H7 (cell line): ENCODE measurements around the gene HAS3. TPM values are rescaled to one million over a fixed set of nuclear protein-coding genes. Genes with fewer than 3 reads are reported as not detected.
"Not testable (repeated sequence)": the region's sequence is repeated elsewhere in the genome, so short reads cannot be mapped to it uniquely, and the experiment has no call there.

ENCODE experiments used
- DNase-seq: peaks from one replicate; pipeline ENCODE4 v3.0.0; 2012
- H3K27me3 ChIP-seq: 2 replicates; pipeline ENCODE4 v1.6.0; 2011; ENCODE audit warnings: mild to moderate bottlenecking, low read length; ENCODE audit not compliant: control insufficient read depth, insufficient read depth
- H3K36me3 ChIP-seq: replicated peaks from 2 replicates; pipeline ENCODE4 v1.5.1; 2011; ENCODE audit warnings: low read length; ENCODE audit not compliant: control insufficient read depth, insufficient read depth
- H3K4me3 ChIP-seq: 2 replicates; pipeline ENCODE4 v1.5.1; 2011; ENCODE audit warnings: low read depth, mild to moderate bottlenecking, control low read depth, low read length, moderate library complexity; ENCODE audit not compliant: insufficient read depth
- total RNA-seq: library from RNA; depleted of rRNA; stranded (reverse); fragments of >200 nt; shearing (Covaris generic); gene quantifications from 2 replicates; pipeline ENCODE4 v1.2.3, GENCODE V29; 2014

Gene HAS3
- total RNA-seq, 1 experiment from 2014 or later, result 6.0 TPM

GRCh38 chr16:69118994-69119393, 13.5 kb downstream of the HAS3 start:
- peaks cover 51% of the 10 kb centered on the region for H3K36me3 ChIP-seq

GRCh38 chr16:69119536-69119935, 14.1 kb downstream of the HAS3 start:
- no peaks in the 10 kb centered on the region for H3K27me3 ChIP-seq
- H3K36me3 ChIP-seq, result peaks cover 47% of the 10 kb centered on the region
- no peak for DNase-seq
- H3K4me3 ChIP-seq, result no peak overlapping the region

More at GRCh38 chr16:69118994-69119393, 13.5 kb downstream of the HAS3 start:
- Histone ChIP-seq H3K4me3 (no peak overlapping the region), H3K27me3 (no peaks in the 10 kb centered on the region)
- no peak for DNase-seq

- no peak for DNase-seq
- H3K27me3 ChIP-seq, result no peaks in the 10 kb centered on the region
- peaks cover 41% of the 10 kb centered on the region for H3K36me3 ChIP-seq
- H3K4me3 ChIP-seq, result no peak overlapping the region
These were observed 14.7 kb downstream of the HAS3 start for GRCh38 chr16:69120096-69120664.

- Histone ChIP-seq H3K36me3 (peaks cover 15% of the 10 kb centered on the region), H3K27me3 (no peaks in the 10 kb centered on the region), H3K4me3 (no peak overlapping the region)
- DNase-seq, result peak; percentile 68
These were observed 18.5 kb downstream of the HAS3 start for GRCh38 chr16:69123910-69124309.

- not testable (repeated sequence) for DNase-seq, H3K4me3 ChIP-seq, H3K27me3 ChIP-seq
- peaks cover 11% of the 10 kb centered on the region for H3K36me3 ChIP-seq
These were observed 19.0 kb downstream of the HAS3 start for GRCh38 chr16:69124406-69124805.

- not testable (repeated sequence) for H3K27me3 ChIP-seq, H3K36me3 ChIP-seq, DNase-seq, H3K4me3 ChIP-seq
These were observed 19.5 kb downstream of the HAS3 start for GRCh38 chr16:69124961-69125360.

GRCh38 chr16:69126221-69126620, 20.8 kb downstream of the HAS3 start:
- H3K27me3 ChIP-seq, result no peaks in the 10 kb centered on the region
- no peak for DNase-seq
- H3K4me3 ChIP-seq, result no peak overlapping the region
- peaks cover under 1% of the 10 kb centered on the region for H3K36me3 ChIP-seq

- DNase-seq, H3K27me3 ChIP-seq, H3K36me3 ChIP-seq, H3K4me3 ChIP-seq: not testable (repeated sequence)
These were observed 21.3 kb downstream of the HAS3 start for GRCh38 chr16:69126801-69127200.

- Histone ChIP-seq H3K36me3 (no peaks in the 10 kb centered on the region; the same call in 1 of the 2 replicates), H3K4me3 (no peak overlapping the region), H3K27me3 (no peaks in the 10 kb centered on the region)
- DNase-seq, result no peak
These were observed 22.6 kb downstream of the HAS3 start for GRCh38 chr16:69127966-69128510.

GRCh38 chr16:69130461-69130860, 25.0 kb downstream of the HAS3 start:
- no peak overlapping the region for H3K4me3 ChIP-seq

GRCh38 chr16:69131167-69131838, 25.9 kb downstream of the HAS3 start:
- DNase-seq, result peak; percentile 88
- H3K36me3 ChIP-seq, result no peaks in the 10 kb centered on the region
- H3K4me3 ChIP-seq, result peak overlapping the region; percentile 68
- H3K27me3 ChIP-seq, result no peaks in the 10 kb centered on the region

More at GRCh38 chr16:69130461-69130860, 25.0 kb downstream of the HAS3 start:
- no peak for DNase-seq
- H3K36me3 ChIP-seq, result no peaks in the 10 kb centered on the region; the same call in 1 of the 2 replicates
- no peaks in the 10 kb centered on the region for H3K27me3 ChIP-seq

GRCh38 chr16:69131839-69132423, 26.5 kb downstream of the HAS3 start:
- H3K4me3 ChIP-seq, result peak overlapping the region; percentile 68
- no peaks in the 10 kb centered on the region for H3K27me3 ChIP-seq
- H3K36me3 ChIP-seq, result peaks cover 3% of the 10 kb centered on the region
- peak; percentile 99 for DNase-seq

- no peaks in the 10 kb centered on the region for H3K27me3 ChIP-seq
- H3K4me3 ChIP-seq, result peak within 1 kb of the TSS; percentile 68
- H3K36me3 ChIP-seq, result peaks cover 3% of the 10 kb centered on the region
- peak; percentile 93 for DNase-seq
These were observed 27.2 kb downstream of the HAS3 start, which contains the start of the genes CHTF8 and UTP4 for GRCh38 chr16:69132424-69133252. Gene CHTF8 (minus strand): TSS chr16:69132588. CDS start chr16:69121458, 11,130 bp downstream. Gene UTP4 (plus strand): TSS chr16:69132649. CDS start chr16:69133460, 811 bp downstream.

- peaks cover 8% of the 10 kb centered on the region for H3K36me3 ChIP-seq
- DNase-seq, result no peak
- H3K27me3 ChIP-seq, result no peaks in the 10 kb centered on the region
- H3K4me3 ChIP-seq, result peak overlapping the region; percentile 68
These were observed 28.0 kb downstream of the HAS3 start for GRCh38 chr16:69133373-69133954.
